CD4-positive, alpha-beta T cell (primary cell): ENCODE measurements around the gene LZTS3. TPM values are rescaled to one million over a fixed set of nuclear protein-coding genes. Genes with fewer than 3 reads are reported as not detected.

ENCODE experiments used
- ATAC-seq: fragments of 200-7000 bp; cut with Tn5 transposase; one replicate; pipeline ENCODE4 v1.10.0; 2022; ENCODE audit warnings: mild to moderate bottlenecking; ENCODE audit not compliant: poor library complexity
- CTCF ChIA-PET: fragments of 350-600 bp; sonication (Branson Sonifier 250); formaldehyde crosslinking; loops from one replicate; lab custom pipeline; 2021; ENCODE audit warnings: antibody characterized with exemption, inconsistent platforms; lab: Charles Lee
- POLR2A ChIA-PET: fragments of 350-600 bp; sonication (Branson Sonifier 250); formaldehyde crosslinking; loops from one replicate; lab custom pipeline; 2021; ENCODE audit warnings: antibody characterized with exemption, inconsistent platforms; lab: Charles Lee
- DNase-seq, 14 experiments: peaks; one replicate each; pipeline ENCODE4 v3.0.0-alpha.2; 2013 to 2020; ENCODE audit warnings: mixed read lengths in 2 of 14
- H3K27ac ChIP-seq, 2 donors: one replicate each; pipeline versions ENCODE4 v1.5.1 to v1.7.0; 2013; ENCODE audit warnings: low read length in 2 of 2, low read depth in 1 of 2, mild to moderate bottlenecking in 1 of 2
- H3K27me3 ChIP-seq, 2 experiments: 1 replicate in 1 of 2; 2 replicates in 1 of 2; pipeline versions ENCODE4 v1.6.1 to v1.7.0; 2013; ENCODE audit warnings: low read length in 2 of 2, control low read depth in 1 of 2, mild to moderate bottlenecking in 1 of 2, moderate library complexity in 1 of 2; ENCODE audit not compliant: insufficient read depth in 2 of 2, control insufficient read depth in 1 of 2
- H3K36me3 ChIP-seq: one replicate; pipeline ENCODE4 v1.6.1; 2013; ENCODE audit warnings: low read length, control low read depth; ENCODE audit not compliant: insufficient read depth
- H3K4me1 ChIP-seq: one replicate; pipeline ENCODE4 v1.6.1; 2013; ENCODE audit warnings: low read length, control low read depth; ENCODE audit not compliant: insufficient read depth
- H3K4me3 ChIP-seq: one replicate; pipeline ENCODE4 v1.5.1; 2013; ENCODE audit warnings: mild to moderate bottlenecking, low read length, moderate library complexity
- H3K9me3 ChIP-seq, 2 experiments: 1 replicate in 1 of 2; 2 replicates in 1 of 2; pipeline versions ENCODE4 v1.6.1 to v1.7.0; 2013; ENCODE audit warnings: low read length in 2 of 2, mild to moderate bottlenecking in 2 of 2, control low read depth in 1 of 2, moderate library complexity in 1 of 2; ENCODE audit not compliant: control insufficient read depth in 1 of 2, insufficient read depth in 1 of 2
- H3K27ac Mint-ChIP-seq: one replicate; pipeline ENCODE4 v1.8.0; 2020; ENCODE audit warnings: mixed read lengths
- H3K27me3 Mint-ChIP-seq: one replicate; pipeline ENCODE4 v1.8.0; 2021; ENCODE audit warnings: mixed read lengths
- H3K36me3 Mint-ChIP-seq: one replicate; pipeline ENCODE4 v1.8.0; 2021; ENCODE audit warnings: low read depth, mixed read lengths
- H3K4me1 Mint-ChIP-seq: one replicate; pipeline ENCODE4 v1.8.0; 2021; ENCODE audit warnings: low read depth, mixed read lengths
- H3K4me3 Mint-ChIP-seq: one replicate; pipeline ENCODE4 v1.8.0; 2020; ENCODE audit warnings: mild to moderate bottlenecking, mixed read lengths
- H3K9me3 Mint-ChIP-seq: one replicate; pipeline ENCODE4 v1.8.0; 2020; ENCODE audit warnings: mixed read lengths
- intact Hi-C, 2 experiments: fragments of 100-400 bp; cut with DNase I in 1 of 2; cut with micrococcal nuclease in 1 of 2; formaldehyde crosslinking; loops; one replicate each; pipeline versions ENCODE4 v1.15.1 to v1.9.0; 2023 to 2025; cut with DNase I, micrococcal nuclease
- total RNA-seq, 174 experiments: library from RNA in 2 of 174; stranded (reverse) in 2 of 174; gene quantifications; one replicate each; pipeline ENCODE4 v1.2.3 and lab custom pipeline; 2021 to 2026
- TF ChIP-seq, protein P1 (sequence below): fragments of 200-600 bp; IDR thresholded peaks from one replicate; pipeline ENCODE4 v1.8.0; 2022; ENCODE audit warnings: antibody characterized with exemption, mild to moderate bottlenecking

The LZTS3 gene
- total RNA-seq, 2 experiments from 2014 or later = 22.2 to 22.4 TPM

DNA sequence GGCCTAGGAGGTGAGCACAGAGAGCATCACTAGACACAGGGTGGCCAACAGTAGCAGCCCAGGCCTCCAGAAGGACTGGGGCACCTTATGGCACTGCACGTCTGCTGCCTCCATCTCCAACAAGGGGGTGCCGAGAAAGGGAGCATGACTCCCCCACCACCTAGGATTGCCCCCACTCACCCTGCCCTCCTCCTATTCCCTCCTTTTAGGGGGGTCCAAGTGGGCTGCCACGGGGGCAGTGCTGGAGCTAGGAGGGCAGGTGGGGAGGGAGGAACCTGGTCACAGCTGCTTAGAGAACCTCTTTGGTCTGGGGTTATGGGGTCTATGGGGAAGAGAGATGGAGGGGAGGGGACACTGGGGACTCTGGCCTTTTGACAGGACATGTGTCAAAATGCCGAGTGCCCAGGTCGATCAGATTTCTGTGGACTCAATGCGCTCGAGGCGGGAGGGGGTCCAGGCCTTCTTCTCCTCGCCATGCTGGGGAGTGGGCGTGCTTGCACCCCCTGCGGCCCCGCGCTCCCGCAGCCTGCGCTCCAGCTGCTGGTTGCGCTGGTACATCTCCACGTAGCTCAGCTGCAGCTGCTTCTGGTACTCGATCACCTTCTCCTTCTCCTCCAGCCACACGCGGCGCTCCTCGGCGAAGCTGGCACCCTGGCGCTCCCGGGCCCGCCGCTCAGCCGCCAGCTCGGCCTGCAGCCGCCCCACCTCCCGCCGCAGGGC is 9.1 kb downstream of the LZTS3 start:
- Mint-ChIP-seq H3K27me3 (peaks cover 13% of the 10 kb centered on the region), H3K4me3 (peak overlapping the region; percentile 11), H3K4me1 (peaks cover 17% of the 10 kb centered on the region), H3K9me3 (no peaks in the 10 kb centered on the region), H3K27ac (no peak overlapping the region), H3K36me3 (peaks cover 8% of the 10 kb centered on the region)
- ChIA-PET CTCF (no interaction called here), POLR2A (interaction anchor here (1.4 kb wide), 1 partner anchor 11 kb away, joined by 4 read pairs; no protein-coding TSS in a partner anchor)
- H3K27ac ChIP-seq = no peak overlapping the region
- no peak for ATAC-seq
- no peak overlapping the region for H3K4me3 ChIP-seq
- H3K27me3 ChIP-seq = peaks cover 19% of the 10 kb centered on the region in 2 experiments
- H3K4me1 ChIP-seq = peaks cover 21% of the 10 kb centered on the region
- peak in 1 of 14 experiments; percentile 26 for DNase-seq
- intact Hi-C loops = loop anchor here in 1 of 2 experiments (5.0 kb wide), 1 partner anchor 38 kb away; the partner anchor contains the start of gene DDRGK1
- H3K9me3 ChIP-seq = no peaks in the 10 kb centered on the region
- TF ChIP-seq, protein P1, sequence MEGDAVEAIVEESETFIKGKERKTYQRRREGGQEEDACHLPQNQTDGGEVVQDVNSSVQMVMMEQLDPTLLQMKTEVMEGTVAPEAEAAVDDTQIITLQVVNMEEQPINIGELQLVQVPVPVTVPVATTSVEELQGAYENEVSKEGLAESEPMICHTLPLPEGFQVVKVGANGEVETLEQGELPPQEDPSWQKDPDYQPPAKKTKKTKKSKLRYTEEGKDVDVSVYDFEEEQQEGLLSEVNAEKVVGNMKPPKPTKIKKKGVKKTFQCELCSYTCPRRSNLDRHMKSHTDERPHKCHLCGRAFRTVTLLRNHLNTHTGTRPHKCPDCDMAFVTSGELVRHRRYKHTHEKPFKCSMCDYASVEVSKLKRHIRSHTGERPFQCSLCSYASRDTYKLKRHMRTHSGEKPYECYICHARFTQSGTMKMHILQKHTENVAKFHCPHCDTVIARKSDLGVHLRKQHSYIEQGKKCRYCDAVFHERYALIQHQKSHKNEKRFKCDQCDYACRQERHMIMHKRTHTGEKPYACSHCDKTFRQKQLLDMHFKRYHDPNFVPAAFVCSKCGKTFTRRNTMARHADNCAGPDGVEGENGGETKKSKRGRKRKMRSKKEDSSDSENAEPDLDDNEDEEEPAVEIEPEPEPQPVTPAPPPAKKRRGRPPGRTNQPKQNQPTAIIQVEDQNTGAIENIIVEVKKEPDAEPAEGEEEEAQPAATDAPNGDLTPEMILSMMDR = no peak
- no peaks in the 10 kb centered on the region for H3K36me3 ChIP-seq

DNA sequence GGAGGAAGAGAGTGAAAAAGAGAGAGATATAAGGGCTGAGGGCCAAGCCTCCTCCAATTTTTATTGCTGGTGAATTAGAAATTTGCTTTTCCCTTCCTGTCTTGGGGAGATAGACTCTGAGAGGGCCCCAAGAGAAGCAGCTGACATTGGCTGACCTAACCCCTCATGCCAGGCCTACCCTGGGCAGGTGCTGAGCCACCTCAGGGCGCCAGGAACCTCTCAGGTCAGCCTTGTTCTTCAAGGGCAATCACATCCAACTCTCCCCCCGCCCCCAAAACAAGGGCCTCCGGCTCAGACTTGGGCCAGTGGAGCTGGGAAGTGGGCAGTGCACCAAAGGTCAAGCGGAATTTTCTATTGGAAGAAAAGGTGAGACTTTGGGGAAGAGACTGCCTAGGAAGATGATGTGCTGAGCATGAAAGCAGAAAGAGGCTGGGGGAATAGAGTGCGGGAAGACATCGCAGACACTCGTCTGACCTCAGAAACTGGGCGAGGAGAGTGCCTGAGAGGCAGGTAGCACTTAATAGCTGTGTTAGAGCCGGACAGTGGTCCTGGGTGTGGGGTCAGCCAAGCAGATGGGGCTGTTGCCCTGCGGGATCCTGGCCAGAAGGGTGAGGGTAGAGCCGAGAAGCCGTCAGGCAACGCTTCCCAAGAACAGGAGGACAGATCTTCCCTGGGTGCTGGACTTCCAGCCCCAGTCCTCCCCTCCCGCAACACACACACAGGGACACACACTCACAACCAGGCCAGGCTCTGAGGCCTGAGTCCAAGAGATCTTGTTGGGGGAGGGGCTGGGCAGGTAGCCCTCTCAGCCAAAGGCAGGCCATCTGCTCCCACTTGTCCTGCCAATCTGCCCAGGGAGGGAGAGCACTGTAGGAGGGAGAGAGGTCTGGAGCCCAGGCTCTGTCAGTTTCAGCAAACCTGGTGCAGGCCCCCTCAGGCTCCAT is 10.0 kb downstream of the LZTS3 start:
- Histone ChIP-seq H3K4me3 (no peak overlapping the region), H3K4me1 (peaks cover 27% of the 10 kb centered on the region), H3K27ac (no peak overlapping the region), H3K9me3 (no peaks in the 10 kb centered on the region), H3K36me3 (no peaks in the 10 kb centered on the region), H3K27me3 (peaks cover 17% of the 10 kb centered on the region in 2 experiments)
- H3K27ac Mint-ChIP-seq = no peak overlapping the region
- no peak for ATAC-seq
- H3K27me3 Mint-ChIP-seq = peaks cover 5% of the 10 kb centered on the region
- H3K4me1 Mint-ChIP-seq = peaks cover 22% of the 10 kb centered on the region
- H3K9me3 Mint-ChIP-seq = no peaks in the 10 kb centered on the region
- intact Hi-C loops = loop anchor here in 1 of 2 experiments (5.0 kb wide), 1 partner anchor 39 kb away; the partner anchor contains the start of gene DDRGK1
- DNase-seq = peak in 1 of 14 experiments; percentile 24
- TF ChIP-seq, protein P1 = no peak
- ChIA-PET POLR2A (no interaction called here), CTCF (no interaction called here)
- peak overlapping the region; percentile 20 for H3K4me3 Mint-ChIP-seq
- H3K36me3 Mint-ChIP-seq = peaks cover 13% of the 10 kb centered on the region

DNA sequence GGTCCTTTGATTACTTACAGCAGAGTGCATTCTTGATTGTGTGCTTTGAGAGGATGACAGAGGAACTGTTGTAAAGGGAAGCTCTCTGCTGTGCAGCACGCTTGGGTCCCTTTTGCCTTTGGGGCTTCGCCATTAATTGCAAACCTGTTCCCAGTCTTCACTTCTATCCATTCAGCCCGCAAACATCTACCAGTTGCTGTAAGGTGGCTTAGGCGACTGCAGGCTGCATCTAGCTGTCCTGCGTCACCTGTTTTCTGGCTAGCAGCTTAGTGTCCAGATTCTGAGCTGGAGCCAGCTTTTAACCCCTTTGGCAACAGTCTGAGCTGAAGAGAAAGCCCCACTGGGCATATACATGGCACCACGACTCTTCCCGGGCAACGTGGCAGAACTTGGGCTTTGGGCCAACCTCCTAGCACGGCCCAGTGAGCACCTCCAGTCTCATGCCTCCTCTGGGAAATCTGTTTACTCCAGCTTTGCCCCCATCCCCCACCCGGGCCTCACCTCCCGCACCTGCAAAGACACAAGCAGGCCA is 11.2 kb downstream of the LZTS3 start:
- Histone ChIP-seq H3K36me3 (no peaks in the 10 kb centered on the region), H3K27me3 (peaks cover 7 to 9% of the 10 kb centered on the region in 2 experiments), H3K4me1 (peaks cover 30% of the 10 kb centered on the region), H3K27ac (no peak overlapping the region), H3K4me3 (no peak overlapping the region), H3K9me3 (no peaks in the 10 kb centered on the region)
- no peak for DNase-seq
- no peak for ATAC-seq
- CTCF ChIA-PET = no interaction called here
- peak overlapping the region; percentile 85 for H3K4me3 Mint-ChIP-seq
- intact Hi-C loops = loop anchor here in 1 of 2 experiments (5.0 kb wide), 1 partner anchor 40 kb away; the partner anchor contains the start of gene DDRGK1
- H3K27me3 Mint-ChIP-seq = no peaks in the 10 kb centered on the region
- H3K36me3 Mint-ChIP-seq = peaks cover 18% of the 10 kb centered on the region
- POLR2A ChIA-PET = interaction anchor here (2.9 kb wide), 1 partner anchor 10 kb away, joined by 16 read pairs; the partner anchor contains the start of gene LZTS3
- peak overlapping the region; percentile 47 for H3K27ac Mint-ChIP-seq
- no peaks in the 10 kb centered on the region for H3K9me3 Mint-ChIP-seq
- peaks cover 34% of the 10 kb centered on the region for H3K4me1 Mint-ChIP-seq
- TF ChIP-seq, protein P1 = no peak
